Measurements from ENCODE around the gene SEC11A.

DNA sequence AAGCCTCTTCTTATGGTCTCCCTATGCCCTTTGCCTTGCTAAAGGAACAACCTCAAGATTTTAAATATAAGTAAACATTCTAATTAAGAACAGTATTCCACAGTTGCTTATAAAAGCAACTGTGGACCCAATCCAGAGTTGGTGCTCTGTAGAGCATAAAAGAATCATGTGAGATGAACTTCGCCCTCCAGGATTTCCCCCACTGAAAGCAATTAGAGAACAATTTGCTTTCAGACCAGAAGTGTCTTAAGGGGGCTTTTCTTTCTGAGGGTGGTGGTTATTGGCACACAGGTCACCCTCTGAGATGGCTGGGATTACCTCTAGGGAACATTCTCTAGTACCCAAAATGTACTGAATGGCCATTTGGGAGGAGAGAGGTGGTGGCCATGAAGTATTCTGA lies 43.1 kb upstream of the SEC11A start:
- TF ChIP-seq, protein P1, sequence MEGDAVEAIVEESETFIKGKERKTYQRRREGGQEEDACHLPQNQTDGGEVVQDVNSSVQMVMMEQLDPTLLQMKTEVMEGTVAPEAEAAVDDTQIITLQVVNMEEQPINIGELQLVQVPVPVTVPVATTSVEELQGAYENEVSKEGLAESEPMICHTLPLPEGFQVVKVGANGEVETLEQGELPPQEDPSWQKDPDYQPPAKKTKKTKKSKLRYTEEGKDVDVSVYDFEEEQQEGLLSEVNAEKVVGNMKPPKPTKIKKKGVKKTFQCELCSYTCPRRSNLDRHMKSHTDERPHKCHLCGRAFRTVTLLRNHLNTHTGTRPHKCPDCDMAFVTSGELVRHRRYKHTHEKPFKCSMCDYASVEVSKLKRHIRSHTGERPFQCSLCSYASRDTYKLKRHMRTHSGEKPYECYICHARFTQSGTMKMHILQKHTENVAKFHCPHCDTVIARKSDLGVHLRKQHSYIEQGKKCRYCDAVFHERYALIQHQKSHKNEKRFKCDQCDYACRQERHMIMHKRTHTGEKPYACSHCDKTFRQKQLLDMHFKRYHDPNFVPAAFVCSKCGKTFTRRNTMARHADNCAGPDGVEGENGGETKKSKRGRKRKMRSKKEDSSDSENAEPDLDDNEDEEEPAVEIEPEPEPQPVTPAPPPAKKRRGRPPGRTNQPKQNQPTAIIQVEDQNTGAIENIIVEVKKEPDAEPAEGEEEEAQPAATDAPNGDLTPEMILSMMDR (IDR thresholded peaks at IDR 0.05; ENCODE audit: borderline replicate concordance, extremely low read depth, low read length, poor library complexity, severe bottlenecking): no peak
- TF ChIP-seq EZH2 (IDR thresholded peaks at IDR 0.05; ENCODE audit: borderline replicate concordance, low read depth, low read length, severe bottlenecking): no peak
